HL-60 (cell line): ENCODE data around the gene MYMK.

Experiments used
- DNase-seq, 2 experiments: peaks; one replicate each; pipeline ENCODE4 v3.0.0-alpha.2; 2010 to 2020; ENCODE audit warnings: low read depth in 1 of 2, low spot score in 1 of 2
- H3K27ac ChIP-seq: fragments of 250-450 bp; sonication (Bioruptor Pico); replicated peaks from 2 replicates; pipeline ENCODE4 v1.5.1; 2020; ENCODE audit warnings: mild to moderate bottlenecking, moderate library complexity
- H3K27me3 ChIP-seq: fragments of 250-450 bp; sonication (Bioruptor Pico); 2 replicates; pipeline ENCODE4 v1.5.1; 2021; ENCODE audit warnings: mild to moderate bottlenecking, moderate library complexity; ENCODE audit not compliant: insufficient read depth, poor library complexity, severe bottlenecking
- H3K4me3 ChIP-seq: replicated peaks from 2 replicates; pipeline ENCODE4 v1.5.1; 2011; ENCODE audit warnings: mild to moderate bottlenecking, control low read depth, low read length; ENCODE audit not compliant: insufficient read depth
- GABPA ChIP-seq: IDR thresholded peaks from 2 replicates; pipeline ENCODE4 v1.6.1; 2012; ENCODE audit warnings: low read depth
- POLR2AphosphoS5 ChIP-seq: IDR thresholded peaks from 2 replicates; pipeline ENCODE4 v1.6.1; 2012; ENCODE audit warnings: low read depth
- SPI1 ChIP-seq: IDR thresholded peaks from 2 replicates; pipeline ENCODE4 v1.6.1; 2012; ENCODE audit warnings: low read depth, mild to moderate bottlenecking, borderline replicate concordance
- TF ChIP-seq, protein P1 (sequence below): IDR thresholded peaks from one replicate; pipeline ENCODE4 v1.5.1; 2011; ENCODE audit warnings: low read length, control low read depth, inconsistent platforms; ENCODE audit not compliant: insufficient read depth
- TF ChIP-seq, protein P2 (sequence below): IDR thresholded peaks from 2 replicates; pipeline ENCODE4 v1.6.1; 2012; ENCODE audit warnings: low read depth; ENCODE audit not compliant: insufficient replicate concordance

MYMK gene

DNA sequence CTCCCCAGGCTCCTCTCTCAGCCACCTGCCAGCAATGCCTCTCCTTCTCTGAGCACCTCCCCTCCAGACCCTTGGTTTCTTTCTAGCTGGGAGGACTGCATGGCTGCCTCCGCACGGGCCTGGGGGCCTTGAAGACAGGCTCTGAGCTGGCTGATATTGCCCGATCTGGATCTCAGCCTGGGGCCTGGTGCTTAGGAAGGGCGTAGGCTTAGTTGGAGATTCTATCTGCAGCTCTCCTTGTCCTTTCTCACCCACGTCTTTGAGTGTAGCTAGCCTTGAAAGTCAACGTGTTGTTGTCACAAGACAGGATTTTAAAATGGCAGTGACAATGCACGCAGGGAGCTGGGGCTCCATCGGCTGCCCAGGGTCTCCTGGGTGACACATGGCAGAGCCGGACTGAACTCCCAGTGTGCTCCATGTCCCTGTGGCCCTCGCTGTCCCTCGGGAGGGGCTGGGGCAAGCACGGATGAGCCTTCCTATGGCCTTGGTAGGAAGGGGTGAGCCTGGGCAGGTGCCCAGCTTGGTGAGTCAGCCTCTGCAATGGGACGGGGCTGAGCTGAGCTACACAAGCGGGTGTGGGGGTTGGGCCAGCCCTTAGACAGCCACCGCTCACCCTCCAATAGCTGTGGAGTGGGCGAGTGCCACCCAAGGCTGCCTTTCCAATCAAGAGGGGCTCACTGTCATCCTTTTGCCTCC lies 19.2 kb upstream of the MYMK start:
- TF ChIP-seq SPI1 (no peak), GABPA (no peak), POLR2AphosphoS5 (no peak)
- TF ChIP-seq, protein P1, sequence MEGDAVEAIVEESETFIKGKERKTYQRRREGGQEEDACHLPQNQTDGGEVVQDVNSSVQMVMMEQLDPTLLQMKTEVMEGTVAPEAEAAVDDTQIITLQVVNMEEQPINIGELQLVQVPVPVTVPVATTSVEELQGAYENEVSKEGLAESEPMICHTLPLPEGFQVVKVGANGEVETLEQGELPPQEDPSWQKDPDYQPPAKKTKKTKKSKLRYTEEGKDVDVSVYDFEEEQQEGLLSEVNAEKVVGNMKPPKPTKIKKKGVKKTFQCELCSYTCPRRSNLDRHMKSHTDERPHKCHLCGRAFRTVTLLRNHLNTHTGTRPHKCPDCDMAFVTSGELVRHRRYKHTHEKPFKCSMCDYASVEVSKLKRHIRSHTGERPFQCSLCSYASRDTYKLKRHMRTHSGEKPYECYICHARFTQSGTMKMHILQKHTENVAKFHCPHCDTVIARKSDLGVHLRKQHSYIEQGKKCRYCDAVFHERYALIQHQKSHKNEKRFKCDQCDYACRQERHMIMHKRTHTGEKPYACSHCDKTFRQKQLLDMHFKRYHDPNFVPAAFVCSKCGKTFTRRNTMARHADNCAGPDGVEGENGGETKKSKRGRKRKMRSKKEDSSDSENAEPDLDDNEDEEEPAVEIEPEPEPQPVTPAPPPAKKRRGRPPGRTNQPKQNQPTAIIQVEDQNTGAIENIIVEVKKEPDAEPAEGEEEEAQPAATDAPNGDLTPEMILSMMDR, result no peak
- TF ChIP-seq, protein P2, sequence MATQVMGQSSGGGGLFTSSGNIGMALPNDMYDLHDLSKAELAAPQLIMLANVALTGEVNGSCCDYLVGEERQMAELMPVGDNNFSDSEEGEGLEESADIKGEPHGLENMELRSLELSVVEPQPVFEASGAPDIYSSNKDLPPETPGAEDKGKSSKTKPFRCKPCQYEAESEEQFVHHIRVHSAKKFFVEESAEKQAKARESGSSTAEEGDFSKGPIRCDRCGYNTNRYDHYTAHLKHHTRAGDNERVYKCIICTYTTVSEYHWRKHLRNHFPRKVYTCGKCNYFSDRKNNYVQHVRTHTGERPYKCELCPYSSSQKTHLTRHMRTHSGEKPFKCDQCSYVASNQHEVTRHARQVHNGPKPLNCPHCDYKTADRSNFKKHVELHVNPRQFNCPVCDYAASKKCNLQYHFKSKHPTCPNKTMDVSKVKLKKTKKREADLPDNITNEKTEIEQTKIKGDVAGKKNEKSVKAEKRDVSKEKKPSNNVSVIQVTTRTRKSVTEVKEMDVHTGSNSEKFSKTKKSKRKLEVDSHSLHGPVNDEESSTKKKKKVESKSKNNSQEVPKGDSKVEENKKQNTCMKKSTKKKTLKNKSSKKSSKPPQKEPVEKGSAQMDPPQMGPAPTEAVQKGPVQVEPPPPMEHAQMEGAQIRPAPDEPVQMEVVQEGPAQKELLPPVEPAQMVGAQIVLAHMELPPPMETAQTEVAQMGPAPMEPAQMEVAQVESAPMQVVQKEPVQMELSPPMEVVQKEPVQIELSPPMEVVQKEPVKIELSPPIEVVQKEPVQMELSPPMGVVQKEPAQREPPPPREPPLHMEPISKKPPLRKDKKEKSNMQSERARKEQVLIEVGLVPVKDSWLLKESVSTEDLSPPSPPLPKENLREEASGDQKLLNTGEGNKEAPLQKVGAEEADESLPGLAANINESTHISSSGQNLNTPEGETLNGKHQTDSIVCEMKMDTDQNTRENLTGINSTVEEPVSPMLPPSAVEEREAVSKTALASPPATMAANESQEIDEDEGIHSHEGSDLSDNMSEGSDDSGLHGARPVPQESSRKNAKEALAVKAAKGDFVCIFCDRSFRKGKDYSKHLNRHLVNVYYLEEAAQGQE, result no peak
- no peak overlapping the region for H3K4me3 ChIP-seq
- DNase-seq, result no peak
- H3K27me3 ChIP-seq, result no peaks in the 10 kb centered on the region
- H3K27ac ChIP-seq, result no peak overlapping the region

GRCh38 chr9:133542002-133542401 lies 17.2 kb upstream of the MYMK start:
- DNase-seq, result no peak
- TF ChIP-seq, protein P1, result no peak
- TF ChIP-seq GABPA, result no peak
- no peak for TF ChIP-seq SPI1
- TF ChIP-seq, protein P2, result no peak
- no peak for TF ChIP-seq POLR2AphosphoS5
- H3K4me3 ChIP-seq, result no peak overlapping the region
- H3K27ac ChIP-seq, result no peak overlapping the region
- H3K27me3 ChIP-seq, result no peaks in the 10 kb centered on the region

GRCh38 chr9:133540698-133541025 lies 15.9 kb upstream of the MYMK start:
- TF ChIP-seq SPI1 (no peak), GABPA (no peak), POLR2AphosphoS5 (no peak)
- TF ChIP-seq, protein P2, result no peak
- TF ChIP-seq, protein P1, result no peak
- Histone ChIP-seq H3K27me3 (peaks cover 3% of the 10 kb centered on the region), H3K27ac (no peak overlapping the region), H3K4me3 (no peak overlapping the region)
- no peak for DNase-seq
